HepG2 (cell line): ENCODE results near the gene SRSF10. TPM values are rescaled to one million over a fixed set of nuclear protein-coding genes. Genes with fewer than 3 reads are reported as not detected.
A peak's percentile ranks its signal among the peaks of the same experiment; 100 is the strongest.

Source experiments
- ARNT ChIP-seq: fragments of 450-650 bp; IDR thresholded peaks from 2 replicates; pipeline ENCODE4 v1.6.1; 2017
- CERS6 ChIP-seq: sonication (generic); formaldehyde crosslinking; IDR thresholded peaks from 2 replicates; pipeline ENCODE4 v1.5.0; 2020; ENCODE audit warnings: missing genetic modification reagents
- FIP1L1 ChIP-seq: fragments of 200-400 bp; formaldehyde crosslinking; IDR thresholded peaks from 2 replicates; pipeline ENCODE4 v1.6.1; 2018; ENCODE audit warnings: low read depth, mild to moderate bottlenecking, low read length, moderate library complexity, borderline replicate concordance; ENCODE audit not compliant: insufficient read depth
- HNF4A ChIP-seq: sonication (generic); formaldehyde crosslinking; IDR thresholded peaks from 2 replicates; pipeline ENCODE4 v1.4.0; 2020; ENCODE audit warnings: missing genetic modification reagents
- NFATC3 ChIP-seq: sonication (generic); formaldehyde crosslinking; IDR thresholded peaks from 2 replicates; pipeline ENCODE4 v1.5.1; 2020; ENCODE audit warnings: mild to moderate bottlenecking, missing genetic modification reagents
- NFKBIZ ChIP-seq: IDR thresholded peaks from 2 replicates; pipeline ENCODE4 v1.6.1; 2018; ENCODE audit warnings: missing genetic modification reagents, missing compliant biosample characterization
- NR3C1 ChIP-seq: sonication (generic); formaldehyde crosslinking; IDR thresholded peaks from 2 replicates; pipeline ENCODE4 v1.4.0; 2020; ENCODE audit warnings: missing genetic modification reagents
- SOX5 ChIP-seq: IDR thresholded peaks from 2 replicates; pipeline ENCODE4 v1.6.1; 2016; ENCODE audit warnings: borderline replicate concordance
- SOX6 ChIP-seq, 2 experiments: fragments of 450-650 bp in 1 of 2; sonication (generic) in 1 of 2; formaldehyde crosslinking in 1 of 2; IDR thresholded peaks; 2 replicates each; pipeline versions ENCODE4 v1.4.0 to v1.6.1; 2017 to 2020; ENCODE audit warnings: antibody characterized with exemption in 1 of 2, mild to moderate bottlenecking in 1 of 2, missing genetic modification reagents in 1 of 2
- ZBTB8A ChIP-seq: sonication (generic); formaldehyde crosslinking; IDR thresholded peaks from 2 replicates; pipeline ENCODE4 v1.4.0; 2020; ENCODE audit warnings: mild to moderate bottlenecking, low read depth, missing genetic modification reagents, borderline replicate concordance
- ZIK1 ChIP-seq: sonication (generic); formaldehyde crosslinking; IDR thresholded peaks from 2 replicates; pipeline ENCODE4 v1.5.0; 2020; ENCODE audit warnings: mild to moderate bottlenecking, low read depth, missing genetic modification reagents, borderline replicate concordance
- ZNF292 ChIP-seq: sonication (generic); formaldehyde crosslinking; IDR thresholded peaks from 2 replicates; pipeline ENCODE4 v1.8.1; 2022; ENCODE audit warnings: mild to moderate bottlenecking, low read depth, missing genetic modification reagents, borderline replicate concordance
- ZNF333 ChIP-seq: sonication (generic); formaldehyde crosslinking; IDR thresholded peaks from 2 replicates; pipeline ENCODE4 v1.4.0; 2020; ENCODE audit warnings: mild to moderate bottlenecking, missing genetic modification reagents, borderline replicate concordance
- ZNF362 ChIP-seq: sonication (generic); formaldehyde crosslinking; IDR thresholded peaks from 2 replicates; pipeline ENCODE4 v1.4.0; 2020; ENCODE audit warnings: missing genetic modification reagents, mild to moderate bottlenecking, borderline replicate concordance
- ZNF552 ChIP-seq: sonication (generic); formaldehyde crosslinking; IDR thresholded peaks from 2 replicates; pipeline ENCODE4 v1.9.0; 2022; ENCODE audit warnings: missing genetic modification reagents, mild to moderate bottlenecking, borderline replicate concordance
- ZNF556 ChIP-seq: sonication (generic); formaldehyde crosslinking; IDR thresholded peaks from 2 replicates; pipeline ENCODE4 v1.4.0; 2020; ENCODE audit warnings: mild to moderate bottlenecking, missing genetic modification reagents, borderline replicate concordance
- ZNF83 ChIP-seq: sonication (generic); formaldehyde crosslinking; IDR thresholded peaks from 2 replicates; pipeline ENCODE4 v1.4.0; 2020; ENCODE audit warnings: missing genetic modification reagents, mild to moderate bottlenecking, borderline replicate concordance
- polyA plus RNA-seq, 8 experiments: library from polyadenylated mRNA; depleted of rRNA in 3 of 8; stranded (reverse) in 7 of 8; unstranded in 1 of 8; fragments of >200 nt; fragmentation: Illumina TruSeq in 4 of 8; extraction: Trizol in 4 of 8; gene quantifications; 2 replicates each; pipeline versions ENCODE4 v1.2.1 to v1.2.3, GENCODE V29; 2011 to 2016; ENCODE audit warnings: low read depth in 4 of 8, missing spikeins in 1 of 8, mixed read lengths in 1 of 8; ENCODE audit not compliant: insufficient read depth in 1 of 8
- total RNA-seq, 5 experiments: library from RNA; depleted of rRNA; stranded (reverse); fragments of >200 nt; fragmentation: Illumina TruSeq; extraction: Trizol; gene quantifications; 2 replicates each; pipeline ENCODE4 v1.2.3, GENCODE V29; 2016; ENCODE audit warnings: low read depth in 1 of 5
- TF ChIP-seq, protein P1 (sequence below), 2 experiments: fragments of 450-650 bp in 1 of 2; sonication (generic) in 1 of 2; formaldehyde crosslinking in 1 of 2; IDR thresholded peaks; 2 replicates each; pipeline versions ENCODE4 v1.6.1 to v1.8.0; 2016 to 2022; ENCODE audit warnings: antibody characterized with exemption in 1 of 2, mild to moderate bottlenecking in 1 of 2, missing genetic modification reagents in 1 of 2

SRSF10 gene
- total and polyA plus RNA-seq, 2 of the 13 experiments (the other 11 are each of a cell fraction or from before 2014, with no cell fraction given): 126 to 186 TPM

DNA sequence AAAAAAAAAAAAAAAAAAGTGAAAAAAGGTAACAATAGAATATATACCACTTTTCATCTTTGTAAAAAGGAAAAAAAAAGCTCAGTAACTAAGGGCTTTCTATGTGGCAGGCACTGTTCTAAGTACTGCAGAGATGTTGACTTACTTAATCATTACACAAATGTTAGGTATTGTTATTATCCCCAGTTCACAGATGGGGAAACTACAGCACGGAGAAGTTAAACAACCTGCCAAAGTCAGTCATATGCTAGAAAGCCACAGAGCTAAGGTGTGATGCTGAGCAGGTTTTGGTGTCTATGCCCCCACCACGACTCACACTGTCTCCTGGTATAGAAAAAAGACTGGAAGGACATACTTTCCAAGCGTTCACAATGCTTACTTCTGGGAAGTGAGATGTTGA is 27.1 kb downstream of the SRSF10 start (continued):
- TF ChIP-seq, protein P1, sequence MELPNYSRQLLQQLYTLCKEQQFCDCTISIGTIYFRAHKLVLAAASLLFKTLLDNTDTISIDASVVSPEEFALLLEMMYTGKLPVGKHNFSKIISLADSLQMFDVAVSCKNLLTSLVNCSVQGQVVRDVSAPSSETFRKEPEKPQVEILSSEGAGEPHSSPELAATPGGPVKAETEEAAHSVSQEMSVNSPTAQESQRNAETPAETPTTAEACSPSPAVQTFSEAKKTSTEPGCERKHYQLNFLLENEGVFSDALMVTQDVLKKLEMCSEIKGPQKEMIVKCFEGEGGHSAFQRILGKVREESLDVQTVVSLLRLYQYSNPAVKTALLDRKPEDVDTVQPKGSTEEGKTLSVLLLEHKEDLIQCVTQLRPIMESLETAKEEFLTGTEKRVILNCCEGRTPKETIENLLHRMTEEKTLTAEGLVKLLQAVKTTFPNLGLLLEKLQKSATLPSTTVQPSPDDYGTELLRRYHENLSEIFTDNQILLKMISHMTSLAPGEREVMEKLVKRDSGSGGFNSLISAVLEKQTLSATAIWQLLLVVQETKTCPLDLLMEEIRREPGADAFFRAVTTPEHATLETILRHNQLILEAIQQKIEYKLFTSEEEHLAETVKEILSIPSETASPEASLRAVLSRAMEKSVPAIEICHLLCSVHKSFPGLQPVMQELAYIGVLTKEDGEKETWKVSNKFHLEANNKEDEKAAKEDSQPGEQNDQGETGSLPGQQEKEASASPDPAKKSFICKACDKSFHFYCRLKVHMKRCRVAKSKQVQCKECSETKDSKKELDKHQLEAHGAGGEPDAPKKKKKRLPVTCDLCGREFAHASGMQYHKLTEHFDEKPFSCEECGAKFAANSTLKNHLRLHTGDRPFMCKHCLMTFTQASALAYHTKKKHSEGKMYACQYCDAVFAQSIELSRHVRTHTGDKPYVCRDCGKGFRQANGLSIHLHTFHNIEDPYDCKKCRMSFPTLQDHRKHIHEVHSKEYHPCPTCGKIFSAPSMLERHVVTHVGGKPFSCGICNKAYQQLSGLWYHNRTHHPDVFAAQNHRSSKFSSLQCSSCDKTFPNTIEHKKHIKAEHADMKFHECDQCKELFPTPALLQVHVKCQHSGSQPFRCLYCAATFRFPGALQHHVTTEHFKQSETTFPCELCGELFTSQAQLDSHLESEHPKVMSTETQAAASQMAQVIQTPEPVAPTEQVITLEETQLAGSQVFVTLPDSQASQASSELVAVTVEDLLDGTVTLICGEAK (IDR thresholded peaks at IDR 0.05): no peak
- TF ChIP-seq, protein P1 (CRISPR knock-in tag; IDR thresholded peaks at IDR 0.05): no peak
- TF ChIP-seq ZNF552 (no peak), ZNF556 (CRISPR knock-in tag) (no peak), ZIK1 (CRISPR knock-in tag) (no peak), CERS6 (CRISPR knock-in tag) (no peak), ZNF362 (CRISPR knock-in tag) (0 out of 2 replicates have a peak, but pooled peaks have one; percentile 19), ZNF333 (CRISPR knock-in tag) (no peak), NR3C1 (CRISPR knock-in tag) (no peak), NFKBIZ (no peak), SOX6 (IDR thresholded peaks at IDR 0.05) (no peak), SOX6 (CRISPR knock-in tag; IDR thresholded peaks at IDR 0.05) (peak; percentile 36; the same call in 1 of the 2 replicates), ZNF292 (CRISPR knock-in tag) (no peak), ZNF83 (CRISPR knock-in tag) (no peak), HNF4A (CRISPR knock-in tag) (no peak), ARNT (no peak), ZBTB8A (no peak), NFATC3 (CRISPR knock-in tag) (no peak), SOX5 (CRISPR knock-in tag) (peak; percentile 34; the same call in 1 of the 2 replicates), FIP1L1 (no peak)
